ENCODE data around the gene MS4A7. TPM values are rescaled to one million over a fixed set of nuclear protein-coding genes. Genes with fewer than 3 reads are reported as not detected.

MS4A7 gene
- total RNA-seq, 1 donor from 2014 or later, result 184 TPM

GRCh38 chr11:60377401-60378136 lies 763 bp upstream of the MS4A7 start:
- Histone ChIP-seq H3K27ac (peak overlapping the region; percentile 86), H3K27me3 (no peaks in the 10 kb centered on the region), H3K9me3 (no peaks in the 10 kb centered on the region), H3K4me3 (no peak overlapping the region), H3K4me1 (no peaks in the 10 kb centered on the region), H3K36me3 (no peaks in the 10 kb centered on the region)
- intact Hi-C loops (cut with DNase I), result no loop called here
- ATAC-seq (peak; percentile 84), DNase-seq (peak; percentile 75)
- no peak for TF ChIP-seq CTCF (IDR thresholded peaks at IDR 0.05)

GRCh38 chr11:60389279-60389910 lies 11.1 kb downstream of the MS4A7 start:
- DNase-seq (no peak), ATAC-seq (peak; percentile 85)
- H3K4me1 ChIP-seq, result no peaks in the 10 kb centered on the region
- no peak overlapping the region for H3K4me3 ChIP-seq
- no peaks in the 10 kb centered on the region for H3K27me3 ChIP-seq
- H3K27ac ChIP-seq, result peak overlapping the region; percentile 55
- H3K36me3 ChIP-seq, result peaks cover 6% of the 10 kb centered on the region
- no peaks in the 10 kb centered on the region for H3K9me3 ChIP-seq
- TF ChIP-seq CTCF (IDR thresholded peaks at IDR 0.05), result no peak
- intact Hi-C loops (cut with DNase I), result no loop called here

GRCh38 chr11:60390419-60390818 lies 12.1 kb downstream of the MS4A7 start:
- ATAC-seq (peak; percentile 44), DNase-seq (no peak)
- H3K27me3 ChIP-seq, result no peaks in the 10 kb centered on the region
- intact Hi-C loops (cut with DNase I), result no loop called here
- no peak overlapping the region for H3K4me3 ChIP-seq
- H3K4me1 ChIP-seq, result no peaks in the 10 kb centered on the region
- no peaks in the 10 kb centered on the region for H3K9me3 ChIP-seq
- H3K27ac ChIP-seq, result peak overlapping the region; percentile 42
- TF ChIP-seq CTCF (IDR thresholded peaks at IDR 0.05), result no peak
- peaks cover under 1% of the 10 kb centered on the region for H3K36me3 ChIP-seq

- Histone ChIP-seq H3K27me3 (no peaks in the 10 kb centered on the region), H3K4me3 (no peak overlapping the region), H3K27ac (no peak overlapping the region), H3K36me3 (no peaks in the 10 kb centered on the region), H3K4me1 (no peaks in the 10 kb centered on the region), H3K9me3 (no peaks in the 10 kb centered on the region)
- ATAC-seq, result no peak
- intact Hi-C loops (cut with DNase I), result no loop called here
- no peak for TF ChIP-seq CTCF (IDR thresholded peaks at IDR 0.05)
- no peak for DNase-seq
Observed at GRCh38 chr11:60392361-60392760, 14.0 kb downstream of the MS4A7 start.

- ATAC-seq, result peak; percentile 24
- no peak for DNase-seq
Observed at GRCh38 chr11:60393016-60393415, 14.7 kb downstream of the MS4A7 start.

More at GRCh38 chr11:60393016-60393415, 14.7 kb downstream of the MS4A7 start:
- H3K4me1 ChIP-seq, result no peaks in the 10 kb centered on the region
- H3K27me3 ChIP-seq, result no peaks in the 10 kb centered on the region
- H3K36me3 ChIP-seq, result no peaks in the 10 kb centered on the region
- H3K4me3 ChIP-seq, result no peak overlapping the region
- no peaks in the 10 kb centered on the region for H3K9me3 ChIP-seq
- TF ChIP-seq CTCF (IDR thresholded peaks at IDR 0.05), result no peak
- intact Hi-C loops (cut with DNase I), result no loop called here
- no peak overlapping the region for H3K27ac ChIP-seq
